Middle frontal gyrus (tissue), 1 donor: ENCODE measurements around the gene UXS1.

Experiments used
- DNase-seq: peaks from one replicate; pipeline ENCODE4 v3.0.0-alpha.2; 2015; ENCODE audit warnings: low spot score; ENCODE audit errors: extremely low spot score

The UXS1 gene

DNA sequence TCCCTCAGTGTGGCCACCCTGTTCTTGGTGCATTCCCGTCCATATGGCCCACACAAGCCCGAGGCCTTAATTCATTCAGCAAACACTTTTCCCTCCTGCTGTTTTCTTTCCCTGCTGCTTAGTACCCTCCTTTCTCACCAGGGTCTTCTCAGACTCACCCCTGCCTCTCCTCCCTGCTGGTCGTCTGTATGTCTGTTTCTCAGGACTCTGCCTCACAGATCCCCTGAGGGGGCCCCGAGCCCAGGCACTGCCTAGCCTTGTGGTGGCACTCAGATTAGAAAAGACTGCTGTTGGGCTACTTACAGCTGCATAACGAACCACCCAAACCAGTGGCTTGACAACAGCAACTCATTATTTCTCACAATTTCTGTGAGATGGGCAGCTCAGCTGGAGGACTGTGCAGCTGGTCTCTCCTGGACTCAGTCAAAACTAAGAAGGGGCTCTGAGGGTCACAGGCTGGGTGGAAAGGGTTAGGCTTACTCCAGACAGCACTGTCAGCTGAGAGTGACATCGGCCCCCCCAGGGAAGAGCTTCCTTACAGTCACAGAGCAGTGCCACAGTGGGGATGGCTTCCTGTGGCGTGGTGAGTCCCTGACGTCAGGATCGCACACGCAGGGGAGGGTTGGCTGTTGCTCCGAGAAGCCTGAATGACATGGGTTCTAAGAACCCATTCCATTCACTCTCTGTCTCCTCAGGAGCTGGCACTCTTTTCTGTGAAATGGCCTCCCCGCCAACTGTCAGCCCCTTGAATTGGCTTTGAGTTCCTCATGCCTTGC is 139.0 kb downstream of the UXS1 start:
- DNase-seq: no peak

- no peak for DNase-seq
Measured at GRCh38 chr2:106054321-106054720, 139.8 kb downstream of the UXS1 start.

GRCh38 chr2:106053581-106053980 is 140.5 kb downstream of the UXS1 start:
- no peak for DNase-seq

- no peak for DNase-seq
Measured at GRCh38 chr2:106053116-106053515, 141.0 kb downstream of the UXS1 start.

GRCh38 chr2:106044859-106045258 is 149.2 kb downstream of the UXS1 start:
- no peak for DNase-seq

GRCh38 chr2:106044021-106044420 is 150.1 kb downstream of the UXS1 start:
- no peak for DNase-seq
